GM19463 (cell line): Measurements from ENCODE around the gene CEBPA.

Experiments used
- ATAC-seq: cut with Tn5 transposase; IDR thresholded peaks from one replicate; pipeline ENCODE4 v1.9.1; 2021; ENCODE audit warnings: mild to moderate bottlenecking, moderate library complexity; ENCODE audit not compliant: unreplicated experiment

CEBPA gene

DNA sequence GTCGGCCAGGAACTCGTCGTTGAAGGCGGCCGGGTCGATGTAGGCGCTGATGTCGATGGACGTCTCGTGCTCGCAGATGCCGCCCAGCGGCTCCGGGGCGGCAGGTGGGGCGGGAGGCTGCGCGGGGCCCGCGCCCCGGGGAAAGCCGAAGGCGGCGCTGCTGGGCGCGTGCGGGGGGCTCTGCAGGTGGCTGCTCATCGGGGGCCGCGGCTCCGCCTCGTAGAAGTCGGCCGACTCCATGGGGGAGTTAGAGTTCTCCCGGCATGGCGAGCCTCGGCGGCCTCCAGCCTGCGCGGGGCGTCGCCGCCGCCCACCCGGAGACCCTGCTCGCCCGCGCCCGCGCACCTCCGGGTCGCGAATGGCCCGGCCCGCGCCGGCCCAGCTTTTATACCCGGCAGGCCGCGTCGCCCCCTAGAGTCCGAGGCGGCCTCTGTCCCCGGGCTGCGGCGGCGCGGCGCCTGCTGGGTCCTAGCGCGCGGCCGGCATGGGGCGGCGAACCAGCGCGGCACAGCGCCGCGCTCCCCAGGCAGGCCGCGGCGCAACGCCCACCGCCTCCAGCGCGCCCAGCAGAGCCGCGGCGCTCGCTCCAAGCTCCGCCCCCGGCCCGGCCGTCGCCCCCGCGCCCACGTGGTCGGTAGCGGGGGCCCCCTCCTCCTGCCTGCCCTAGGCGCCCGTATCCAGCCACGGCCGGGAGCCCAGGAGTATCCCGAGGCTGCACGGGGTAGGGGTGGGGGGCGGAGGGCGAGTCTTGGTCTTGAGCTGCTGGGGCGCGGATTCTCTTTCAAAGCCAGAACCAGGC lies at the start of gene CEBPA:
CEBPA (minus strand) TSS at position 360 of the 799 bp plus-strand sequence; CDS start at position 240, 120 bp downstream.
- ATAC-seq: peak; percentile 92

DNA sequence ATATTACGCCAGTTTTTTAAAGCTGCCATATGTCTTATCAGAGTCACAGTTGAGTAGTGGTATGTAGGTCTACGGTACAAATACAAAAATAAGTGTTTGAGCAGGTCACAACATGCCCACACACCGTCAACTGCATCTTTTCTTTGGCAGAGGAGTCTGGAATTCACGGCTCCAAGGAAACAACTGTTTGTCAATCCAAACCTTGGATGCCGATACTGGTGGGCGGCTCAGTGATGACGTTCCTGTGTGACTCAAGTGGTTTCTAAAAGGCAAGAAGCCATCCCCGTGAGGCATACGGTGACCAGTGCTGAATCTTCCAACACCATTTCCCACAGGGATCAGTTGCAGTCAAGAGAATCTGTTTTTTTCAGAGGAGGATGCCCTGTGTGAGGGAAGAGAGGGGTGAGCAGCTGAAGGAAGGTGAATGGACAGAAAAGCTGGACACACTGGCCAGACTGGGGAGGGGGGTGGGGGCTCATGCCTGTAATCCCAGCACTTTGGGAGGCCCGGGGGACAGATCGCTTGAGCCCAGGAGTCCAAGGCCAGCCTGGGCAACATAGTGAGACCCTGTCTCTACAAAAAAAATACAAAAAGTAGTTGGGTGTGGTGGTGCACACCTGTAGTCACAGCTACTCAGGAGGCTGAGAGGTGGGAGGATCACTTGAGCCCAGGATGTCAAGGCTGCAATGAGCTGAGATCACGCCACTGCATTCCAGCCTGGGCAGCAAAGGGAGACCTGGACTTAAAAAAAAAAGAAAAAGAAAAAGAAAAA lies 48.4 kb upstream of the CEBPA start:
- no peak for ATAC-seq

DNA sequence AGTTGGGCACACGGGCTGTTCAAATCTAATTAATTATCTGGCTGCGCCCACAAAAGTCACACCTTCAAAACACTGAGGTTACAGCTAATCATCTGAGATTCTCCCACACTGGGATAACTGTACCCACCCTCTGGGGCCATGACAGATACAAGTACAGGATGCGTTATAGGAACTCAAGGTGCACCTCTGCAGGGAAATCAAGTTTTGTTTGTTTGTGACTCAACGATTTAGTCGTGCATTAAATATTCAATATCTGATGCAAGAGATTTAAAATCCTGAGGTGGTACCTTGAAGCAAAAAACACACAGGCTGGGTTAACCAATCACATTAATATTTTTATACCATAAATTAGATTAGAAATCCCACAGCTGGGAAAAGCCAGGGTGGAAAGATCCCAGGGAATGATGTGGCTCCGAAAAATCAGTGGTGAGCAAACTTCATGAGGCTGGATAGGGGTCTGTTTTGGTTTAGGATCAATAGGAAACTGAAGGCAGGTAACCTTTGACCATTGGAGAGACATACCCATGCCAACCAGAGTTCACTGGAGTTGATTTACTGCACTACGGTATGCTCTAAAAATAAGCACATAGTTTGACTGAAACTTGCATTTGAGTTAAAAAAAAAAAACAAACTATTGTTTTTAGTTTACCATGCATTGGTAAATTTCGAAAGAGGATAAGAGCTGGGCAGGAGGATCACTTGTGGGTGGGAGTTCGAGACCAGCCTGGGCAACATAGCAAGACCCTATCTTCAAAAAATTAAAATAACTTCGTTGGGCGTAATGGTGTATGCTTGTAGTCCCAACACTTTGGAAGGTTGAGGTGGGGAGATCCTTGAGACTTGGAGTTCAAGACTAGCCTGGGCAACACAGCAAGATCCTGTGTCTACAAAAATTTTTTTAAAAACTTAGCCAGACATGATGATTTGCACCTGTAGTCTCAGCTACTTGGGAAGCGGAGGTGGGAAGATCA lies 47.3 kb upstream of the CEBPA start:
- ATAC-seq: no peak

DNA sequence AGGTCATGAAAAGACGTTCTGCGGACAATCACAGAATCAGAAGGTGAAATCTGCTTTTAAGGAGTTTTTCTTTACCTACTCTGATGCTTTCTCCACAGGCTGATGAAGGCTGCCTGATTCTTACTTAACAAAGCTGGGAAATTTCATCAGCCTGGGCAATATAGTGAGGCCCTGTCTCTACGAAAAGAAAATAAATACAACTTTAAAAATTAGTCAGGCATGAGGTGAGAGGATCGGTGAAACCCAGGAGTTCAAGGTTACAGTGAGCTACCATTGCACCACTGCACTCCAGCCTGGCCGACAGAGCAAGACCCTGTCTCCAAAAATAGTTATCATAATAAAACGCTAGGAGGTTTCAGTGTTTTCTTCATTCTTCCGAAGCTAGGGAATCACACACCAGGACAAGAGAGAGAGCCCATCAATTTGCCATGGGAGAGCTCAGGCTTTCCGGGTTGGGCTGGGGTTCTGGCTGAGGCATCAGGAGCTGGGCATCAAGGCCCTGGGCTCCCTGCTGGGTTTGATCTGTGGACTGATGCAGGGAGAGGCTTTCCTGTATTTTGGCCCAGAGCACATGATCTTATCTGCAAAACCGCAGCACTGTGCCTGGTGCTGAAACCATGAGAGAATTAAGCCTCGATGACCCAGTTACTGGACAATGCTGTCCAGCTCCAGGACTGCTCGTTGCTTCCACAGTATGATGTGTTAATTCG lies 46.1 kb upstream of the CEBPA start:
- no peak for ATAC-seq

DNA sequence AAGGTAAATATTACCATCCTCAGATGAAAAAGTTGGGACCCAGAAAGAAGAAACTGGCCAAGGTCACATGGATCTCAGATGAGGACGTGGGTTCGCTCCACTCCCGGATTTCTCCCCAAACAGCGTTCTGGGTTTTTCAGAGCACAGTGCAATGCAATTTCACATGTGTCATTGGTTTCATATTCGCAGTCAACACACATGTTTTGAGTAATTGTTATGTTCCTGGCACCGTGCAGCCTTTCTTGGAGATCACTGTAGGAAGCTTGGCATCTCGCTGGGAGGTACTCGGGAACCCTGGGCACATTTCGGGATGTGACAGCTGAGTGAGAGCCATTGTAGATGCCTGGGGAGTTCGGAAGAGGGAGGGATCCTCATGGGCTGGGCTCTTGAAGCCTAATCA lies 45.0 kb upstream of the CEBPA start:
- no peak for ATAC-seq

GRCh38 chr19:33346665-33347064 lies 44.3 kb upstream of the CEBPA start:
- no peak for ATAC-seq

- no peak for ATAC-seq
These were observed 42.8 kb upstream of the CEBPA start for GRCh38 chr19:33345163-33345562.

DNA sequence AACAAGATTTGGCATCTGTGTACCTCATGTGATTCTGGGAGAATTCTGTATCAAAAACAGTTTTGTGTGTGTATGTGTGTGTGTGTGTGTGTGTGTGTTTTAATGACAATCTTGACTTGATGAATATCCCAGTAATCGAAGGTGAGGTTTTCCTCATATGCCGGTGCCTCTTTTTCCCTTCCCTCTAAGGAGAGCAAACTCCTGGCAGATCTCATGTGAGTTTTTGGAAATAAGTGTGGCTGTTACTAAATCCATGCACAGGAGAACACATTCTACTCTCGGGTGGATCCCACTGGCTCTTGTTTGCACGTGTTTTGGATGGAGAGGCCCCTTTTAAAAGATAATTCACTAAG lies 42.2 kb upstream of the CEBPA start:
- no peak for ATAC-seq

- ATAC-seq: no peak
These were observed 41.7 kb upstream of the CEBPA start for GRCh38 chr19:33343859-33344572.

DNA sequence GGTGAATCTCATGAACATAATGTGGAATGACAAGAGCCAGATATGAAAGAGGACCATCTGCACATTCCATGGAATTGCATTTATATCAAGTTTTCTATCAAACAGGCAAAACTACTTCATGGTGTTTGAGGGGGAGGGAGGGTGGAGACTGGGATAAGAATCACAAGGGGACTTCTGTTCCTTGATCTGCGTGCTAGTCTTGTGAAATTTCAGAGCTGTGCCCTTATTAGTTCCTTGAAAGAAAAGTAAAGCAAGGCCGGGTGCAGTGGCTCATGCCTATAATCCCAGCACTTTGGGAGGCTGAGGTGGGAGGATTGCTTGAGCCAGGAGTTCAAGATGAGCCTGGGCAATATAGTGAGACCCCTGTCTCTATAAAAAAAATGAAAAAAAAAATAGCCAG lies 41.0 kb upstream of the CEBPA start:
- ATAC-seq: no peak

GRCh38 chr19:33340991-33341390 lies 38.7 kb upstream of the CEBPA start:
- ATAC-seq: no peak

DNA sequence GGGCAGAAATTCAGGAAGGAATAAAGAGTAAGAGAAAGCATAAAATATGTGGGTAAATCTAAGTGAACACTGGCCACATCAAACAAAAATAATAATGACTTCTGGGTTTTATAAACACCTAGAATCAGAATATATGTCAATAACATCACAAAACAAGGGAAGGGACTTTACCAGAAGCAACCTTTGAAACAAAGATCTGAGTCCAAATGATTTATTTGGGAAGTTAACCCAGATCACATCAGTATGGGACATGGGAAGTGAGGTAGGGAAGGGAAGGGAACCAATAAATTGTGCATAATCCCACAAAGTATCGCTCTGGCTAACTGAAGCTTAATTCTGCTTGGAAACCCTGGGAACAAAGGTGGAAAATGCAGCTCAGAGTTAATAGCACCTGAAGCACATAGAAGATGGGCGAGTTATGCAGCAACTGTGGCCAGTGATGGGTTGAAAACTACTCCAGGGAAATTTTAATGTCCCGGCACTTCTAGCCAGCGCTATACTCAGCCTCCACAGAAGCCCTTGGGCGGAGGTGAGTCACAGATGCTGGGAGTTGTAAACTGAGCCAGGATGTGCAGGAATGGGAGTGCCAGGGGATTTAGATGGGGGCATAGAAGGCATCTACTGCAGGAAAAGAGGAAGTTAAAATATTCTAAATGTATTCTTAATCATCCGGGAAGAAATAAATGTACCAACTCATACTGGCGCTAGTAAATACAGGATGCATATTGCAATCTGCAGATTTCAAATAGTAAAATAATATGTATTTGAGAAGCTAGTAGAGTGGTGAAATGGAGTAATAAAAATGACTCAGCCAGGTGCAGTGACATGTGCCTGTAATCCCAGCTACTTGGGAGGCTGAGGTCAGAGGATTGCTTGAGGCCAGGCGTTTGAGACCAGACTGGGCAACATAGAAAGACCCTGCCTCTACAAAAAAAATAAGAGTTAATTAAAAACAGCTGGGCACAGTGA lies 37.0 kb upstream of the CEBPA start:
- no peak for ATAC-seq

DNA sequence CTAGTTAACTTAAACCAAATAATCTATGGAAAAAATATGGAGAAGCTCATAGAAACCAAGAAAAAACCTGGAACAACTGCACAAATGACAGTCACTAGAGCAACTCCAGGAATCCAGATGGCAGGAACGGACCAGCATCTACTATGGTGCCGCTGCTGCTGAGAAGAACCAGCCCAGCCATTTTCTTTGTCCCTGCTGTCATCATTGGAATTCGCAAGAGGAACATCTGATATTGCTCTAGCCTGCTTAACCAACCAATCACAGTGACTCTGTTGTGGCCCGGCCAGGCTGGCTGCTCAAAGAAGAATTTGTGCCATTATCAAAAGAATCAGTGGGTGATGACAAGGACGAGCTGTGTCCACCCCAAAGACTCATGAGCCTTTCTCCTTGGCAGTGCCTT lies 33.1 kb upstream of the CEBPA start:
- no peak for ATAC-seq

DNA sequence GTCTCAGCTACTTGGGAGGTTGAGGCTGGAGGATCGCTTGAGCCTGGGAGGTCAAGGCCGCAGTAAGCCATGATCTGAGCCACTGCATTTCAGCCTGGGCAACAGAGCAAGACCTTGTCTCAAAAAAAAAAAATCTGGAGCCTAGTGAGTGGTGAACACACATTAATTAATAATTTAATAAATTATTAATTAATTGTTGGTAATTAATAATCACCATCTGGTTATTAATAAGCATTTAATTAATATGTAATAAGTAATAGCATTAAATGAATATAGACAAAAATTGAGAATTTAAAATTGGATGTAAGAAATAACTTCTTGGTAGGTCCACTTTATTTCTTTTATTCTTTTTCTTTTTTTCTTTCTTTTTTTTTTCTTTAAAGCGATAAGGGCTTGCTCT lies 31.9 kb upstream of the CEBPA start:
- no peak for ATAC-seq

DNA sequence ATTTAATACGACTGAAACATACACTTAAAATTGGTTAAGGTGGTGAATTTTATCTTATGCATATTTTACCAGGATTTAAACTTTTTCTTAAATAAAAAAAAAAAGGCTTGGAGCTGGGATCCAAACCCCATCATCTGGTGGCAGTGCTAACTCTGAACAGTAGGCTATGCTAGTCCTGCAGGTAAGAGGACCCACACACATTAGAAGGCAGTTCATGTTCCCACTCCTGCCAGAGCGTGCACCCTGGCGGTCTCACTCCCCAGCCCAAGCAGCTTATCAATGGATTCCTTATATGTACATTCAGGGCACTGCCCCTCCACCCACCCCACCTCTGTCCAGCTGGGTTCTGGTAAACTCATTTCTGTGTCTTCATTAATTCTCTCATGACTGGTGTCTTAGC lies 31.3 kb upstream of the CEBPA start:
- ATAC-seq: no peak

GRCh38 chr19:33333151-33333550 lies 30.8 kb upstream of the CEBPA start:
- no peak for ATAC-seq

- no peak for ATAC-seq
These were observed 29.9 kb upstream of the CEBPA start for GRCh38 chr19:33332248-33332647.

DNA sequence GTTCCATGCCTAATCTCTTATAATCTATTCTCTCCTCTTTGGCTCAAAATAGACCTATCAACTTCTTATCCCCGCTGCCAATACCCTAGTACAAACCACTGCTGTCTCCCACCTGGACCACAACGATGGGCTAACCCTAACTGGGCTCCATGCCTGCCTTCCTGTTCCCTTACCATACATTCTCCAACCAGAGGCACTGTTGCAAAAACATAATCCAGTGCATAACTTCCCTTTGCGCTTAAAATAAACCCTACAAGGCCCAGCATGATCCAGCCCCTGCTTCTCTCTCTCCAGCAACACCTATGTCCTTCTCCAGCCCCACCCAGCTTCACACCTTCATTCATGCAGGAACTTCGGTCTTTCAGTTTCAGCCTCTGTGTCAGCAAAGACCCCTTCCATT lies 27.4 kb upstream of the CEBPA start:
- ATAC-seq: no peak

GRCh38 chr19:33329060-33329459 lies 26.7 kb upstream of the CEBPA start:
- no peak for ATAC-seq
